OCI-LY3 (cell line): ENCODE results near the gene GPM6B.

Source experiments
- H2AFZ ChIP-seq: fragments of 200-600, 300-600 bp; shearing (Covaris generic); 2 replicates; pipeline ENCODE4 v1.6.0; 2014; ENCODE audit warnings: antibody characterized with exemption, low read depth, low read length
- H3K27ac ChIP-seq: fragments of 200-600, 300-600 bp; sonication (generic); 2 replicates; pipeline ENCODE4 v1.5.1; 2014; ENCODE audit warnings: mild to moderate bottlenecking, low read length, moderate library complexity, mixed read lengths
- H3K27me3 ChIP-seq: fragments of 200-600, 300-600 bp; sonication (generic); 2 replicates; pipeline ENCODE4 v1.6.1; 2014; ENCODE audit warnings: low read depth, low read length, mixed read lengths
- H3K36me3 ChIP-seq: fragments of 200-600, 300-600 bp; sonication (generic); replicated peaks from 2 replicates; pipeline ENCODE3; 2014; ENCODE audit warnings: low read depth, low read length, mixed read lengths
- H3K4me1 ChIP-seq: fragments of 300-600, 200-600 bp; sonication (generic); 2 replicates; pipeline ENCODE4 v1.6.1; 2014; ENCODE audit warnings: low read length, mixed read lengths
- H3K4me2 ChIP-seq: fragments of 200-600, 300-600 bp; sonication (generic); 2 replicates; pipeline ENCODE4 v1.6.1; 2014; ENCODE audit warnings: low read length, mixed read lengths
- H3K4me3 ChIP-seq: fragments of 300-600, 200-600 bp; sonication (generic); 2 replicates; pipeline ENCODE4 v1.5.1; 2014; ENCODE audit warnings: antibody characterized with exemption, mild to moderate bottlenecking, low read length, moderate library complexity
- H3K79me2 ChIP-seq: fragments of 300-600, 200-600 bp; shearing (Covaris generic); 2 replicates; pipeline ENCODE4 v1.6.1; 2014; ENCODE audit warnings: mild to moderate bottlenecking, low read length, mixed read lengths
- H3K9ac ChIP-seq: fragments of 300-600, 200-600 bp; shearing (Covaris generic); 2 replicates; pipeline ENCODE4 v1.6.0; 2014; ENCODE audit warnings: mild to moderate bottlenecking, low read length, moderate library complexity
- H3K9me3 ChIP-seq: fragments of 200-600, 300-600 bp; shearing (Covaris generic); 2 replicates; pipeline ENCODE4 v1.6.1; 2014; ENCODE audit warnings: low read length, mixed read lengths; ENCODE audit not compliant: insufficient read depth
- H4K20me1 ChIP-seq: fragments of 200-600, 300-600 bp; sonication (generic); 2 replicates; pipeline ENCODE4 v1.6.1; 2016; ENCODE audit warnings: low read length, mixed read lengths; ENCODE audit not compliant: insufficient read depth
- EZH2phosphoT487 ChIP-seq: fragments of 200-600 bp; shearing (Covaris generic); IDR thresholded peaks from 2 replicates; pipeline ENCODE4 v1.6.1; 2018; ENCODE audit warnings: antibody characterized with exemption, mixed run types, low read depth
- TF ChIP-seq, protein P1 (sequence below): fragments of 200-600, 300-600 bp; sonication (generic); IDR thresholded peaks from 2 replicates; pipeline ENCODE4 v1.5.1; 2014; ENCODE audit warnings: antibody characterized with exemption, low read length, low read depth

GPM6B gene

DNA sequence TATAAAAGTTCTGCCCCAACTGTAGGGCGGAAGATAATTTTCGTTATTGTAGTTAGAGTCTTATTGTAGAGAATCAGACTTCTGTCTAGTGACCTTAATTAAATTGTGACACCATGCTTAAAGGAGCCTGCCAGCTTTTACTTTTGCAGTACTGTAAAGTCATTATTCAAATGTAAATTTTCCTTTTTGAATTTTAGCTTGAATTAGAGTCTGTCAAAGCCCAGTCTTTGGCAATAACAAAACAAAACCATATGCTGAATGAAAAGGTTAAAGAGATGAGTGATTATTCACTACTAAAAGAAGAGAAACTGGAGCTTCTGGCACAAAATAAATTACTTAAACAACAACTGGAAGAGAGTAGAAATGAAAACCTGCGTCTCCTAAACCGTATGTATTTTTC lies 60.5 kb downstream of the GPM6B start:
- no peak overlapping the region for H3K4me2 ChIP-seq
- no peak overlapping the region for H2AFZ ChIP-seq
- peaks cover 83% of the 10 kb centered on the region for H3K4me1 ChIP-seq
- TF ChIP-seq, protein P1, sequence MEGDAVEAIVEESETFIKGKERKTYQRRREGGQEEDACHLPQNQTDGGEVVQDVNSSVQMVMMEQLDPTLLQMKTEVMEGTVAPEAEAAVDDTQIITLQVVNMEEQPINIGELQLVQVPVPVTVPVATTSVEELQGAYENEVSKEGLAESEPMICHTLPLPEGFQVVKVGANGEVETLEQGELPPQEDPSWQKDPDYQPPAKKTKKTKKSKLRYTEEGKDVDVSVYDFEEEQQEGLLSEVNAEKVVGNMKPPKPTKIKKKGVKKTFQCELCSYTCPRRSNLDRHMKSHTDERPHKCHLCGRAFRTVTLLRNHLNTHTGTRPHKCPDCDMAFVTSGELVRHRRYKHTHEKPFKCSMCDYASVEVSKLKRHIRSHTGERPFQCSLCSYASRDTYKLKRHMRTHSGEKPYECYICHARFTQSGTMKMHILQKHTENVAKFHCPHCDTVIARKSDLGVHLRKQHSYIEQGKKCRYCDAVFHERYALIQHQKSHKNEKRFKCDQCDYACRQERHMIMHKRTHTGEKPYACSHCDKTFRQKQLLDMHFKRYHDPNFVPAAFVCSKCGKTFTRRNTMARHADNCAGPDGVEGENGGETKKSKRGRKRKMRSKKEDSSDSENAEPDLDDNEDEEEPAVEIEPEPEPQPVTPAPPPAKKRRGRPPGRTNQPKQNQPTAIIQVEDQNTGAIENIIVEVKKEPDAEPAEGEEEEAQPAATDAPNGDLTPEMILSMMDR: no peak
- TF ChIP-seq EZH2phosphoT487: no peak
- H3K9ac ChIP-seq: no peak overlapping the region
- H3K27me3 ChIP-seq: no peaks in the 10 kb centered on the region
- no peak overlapping the region for H3K27ac ChIP-seq
- H4K20me1 ChIP-seq: no peaks in the 10 kb centered on the region
- peaks cover 39% of the 10 kb centered on the region for H3K36me3 ChIP-seq
- H3K9me3 ChIP-seq: no peaks in the 10 kb centered on the region
- no peak overlapping the region for H3K4me3 ChIP-seq
- H3K79me2 ChIP-seq: peaks cover 6% of the 10 kb centered on the region; the same call in 1 of the 2 replicates

- H4K20me1 ChIP-seq: no peaks in the 10 kb centered on the region
- no peak overlapping the region for H3K9ac ChIP-seq
- H3K4me2 ChIP-seq: peak overlapping the region; percentile 11; the same call in 1 of the 2 replicates
- TF ChIP-seq EZH2phosphoT487: no peak
- TF ChIP-seq, protein P1: no peak
- H3K27me3 ChIP-seq: no peaks in the 10 kb centered on the region
- H3K4me1 ChIP-seq: peaks cover 83% of the 10 kb centered on the region
- no peak overlapping the region for H3K4me3 ChIP-seq
- H3K9me3 ChIP-seq: no peaks in the 10 kb centered on the region
- H3K79me2 ChIP-seq: no peaks in the 10 kb centered on the region
- peak overlapping the region; percentile 29 for H3K27ac ChIP-seq
- H2AFZ ChIP-seq: no peak overlapping the region
- H3K36me3 ChIP-seq: peaks cover 28% of the 10 kb centered on the region
Measured at GRCh38 chrX:13755254-13755653, 61.6 kb downstream of the GPM6B start.

DNA sequence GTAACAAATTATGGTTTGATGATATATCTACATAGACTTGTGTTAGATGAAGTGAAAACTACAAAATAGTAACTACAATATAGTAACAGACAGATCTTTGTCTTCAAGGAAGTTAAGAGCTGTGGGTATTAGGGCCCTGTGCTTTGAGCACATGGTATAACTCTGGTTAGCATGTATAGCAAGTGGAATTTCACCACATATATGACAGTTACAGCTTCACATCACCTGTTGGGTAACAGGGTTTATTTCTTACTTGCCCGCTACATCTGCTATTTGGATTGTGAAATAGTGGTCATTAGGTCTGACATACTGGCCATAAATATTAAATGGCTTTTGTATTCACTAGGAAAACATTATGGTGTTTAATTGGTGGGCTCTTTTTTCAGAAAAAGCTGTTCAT lies 62.1 kb downstream of the GPM6B start:
- Histone ChIP-seq H3K79me2 (no peaks in the 10 kb centered on the region), H3K27me3 (no peaks in the 10 kb centered on the region), H3K9me3 (no peaks in the 10 kb centered on the region), H3K4me3 (no peak overlapping the region), H3K4me1 (peaks cover 83% of the 10 kb centered on the region), H2AFZ (no peak overlapping the region), H3K4me2 (peak overlapping the region; percentile 11; the same call in 1 of the 2 replicates), H3K9ac (no peak overlapping the region), H4K20me1 (no peaks in the 10 kb centered on the region), H3K27ac (peak overlapping the region; percentile 29; the same call in 1 of the 2 replicates), H3K36me3 (peaks cover 26% of the 10 kb centered on the region)
- TF ChIP-seq, protein P1: no peak
- no peak for TF ChIP-seq EZH2phosphoT487

GRCh38 chrX:13752646-13753045 lies 64.2 kb downstream of the GPM6B start:
- no peaks in the 10 kb centered on the region for H3K27me3 ChIP-seq
- H3K4me3 ChIP-seq: peak overlapping the region; percentile 42; the same call in 1 of the 2 replicates
- peaks cover 63% of the 10 kb centered on the region for H3K4me1 ChIP-seq
- H2AFZ ChIP-seq: no peak overlapping the region
- no peaks in the 10 kb centered on the region for H4K20me1 ChIP-seq
- H3K9me3 ChIP-seq: no peaks in the 10 kb centered on the region
- H3K79me2 ChIP-seq: no peaks in the 10 kb centered on the region
- H3K9ac ChIP-seq: peak overlapping the region; percentile 49; the same call in 1 of the 2 replicates
- H3K36me3 ChIP-seq: peaks cover 25% of the 10 kb centered on the region
- H3K4me2 ChIP-seq: peak overlapping the region; percentile 66
- H3K27ac ChIP-seq: peak overlapping the region; percentile 93
- TF ChIP-seq, protein P1: no peak
- TF ChIP-seq EZH2phosphoT487: no peak
